Measurements from ENCODE around the gene SLC7A1. TPM values are rescaled to one million over a fixed set of nuclear protein-coding genes. Genes with fewer than 3 reads are reported as not detected.

SLC7A1 gene
- total RNA-seq, 1 donor from 2014 or later = 85.0 TPM

DNA sequence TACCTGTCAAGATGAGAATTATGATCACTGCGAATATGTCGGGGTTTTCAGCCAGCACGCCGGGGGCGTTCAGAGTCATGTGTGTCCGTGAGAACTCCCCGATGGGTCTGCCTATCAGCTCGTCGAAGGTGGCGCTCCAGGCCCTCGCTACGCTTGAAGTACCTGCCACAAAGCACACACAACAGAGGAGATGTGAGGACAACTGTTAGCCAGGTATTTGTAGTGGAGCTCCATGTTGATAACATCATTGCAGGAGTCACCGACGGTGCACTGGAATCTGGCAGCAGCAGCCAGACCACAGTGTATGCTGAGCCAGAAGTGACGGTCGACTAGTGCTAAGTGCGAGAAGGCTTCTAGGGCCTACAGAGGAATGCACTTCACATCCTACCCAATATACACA lies 62.7 kb downstream of the SLC7A1 start:
- intact Hi-C loops (cut with micrococcal nuclease) = no loop called here
- ChIA-PET POLR2A (no interaction called here), CTCF (interaction anchor here (1.7 kb wide), 1 partner anchor 24 kb away, joined by 4 read pairs; no protein-coding TSS in a partner anchor)
- Mint-ChIP-seq H3K27ac (no peak overlapping the region), H3K36me3 (ENCODE audit: low read depth) (peaks cover 85% of the 10 kb centered on the region), H3K4me1 (no peaks in the 10 kb centered on the region), H3K27me3 (no peaks in the 10 kb centered on the region), H3K4me3 (no peak overlapping the region), H3K9me3 (no peaks in the 10 kb centered on the region)
- TF ChIP-seq CTCF (IDR thresholded peaks at IDR 0.05) = no peak
- DNase-seq = no peak
- ATAC-seq (ENCODE audit: low read depth) = no peak

GRCh38 chr13:29532116-29532515 lies 63.4 kb downstream of the SLC7A1 start:
- intact Hi-C loops (cut with micrococcal nuclease) = no loop called here
- no peak overlapping the region for H3K4me3 Mint-ChIP-seq
- no peak for TF ChIP-seq CTCF (IDR thresholded peaks at IDR 0.05)
- no peak for DNase-seq
- H3K9me3 Mint-ChIP-seq = no peaks in the 10 kb centered on the region
- H3K27me3 Mint-ChIP-seq = no peaks in the 10 kb centered on the region
- ChIA-PET CTCF (interaction anchor here (1.7 kb wide), 1 partner anchor 23 kb away, joined by 4 read pairs; no protein-coding TSS in a partner anchor), POLR2A (no interaction called here)
- no peak overlapping the region for H3K27ac Mint-ChIP-seq
- no peaks in the 10 kb centered on the region for H3K4me1 Mint-ChIP-seq
- ATAC-seq (ENCODE audit: low read depth) = no peak
- peaks cover 86% of the 10 kb centered on the region for H3K36me3 Mint-ChIP-seq (ENCODE audit: low read depth)

GRCh38 chr13:29530901-29531300 lies 64.6 kb downstream of the SLC7A1 start:
- no peak overlapping the region for H3K27ac Mint-ChIP-seq

GRCh38 chr13:29529754-29530153 lies 65.7 kb downstream of the SLC7A1 start:
- no peaks in the 10 kb centered on the region for H3K9me3 Mint-ChIP-seq
- ATAC-seq (ENCODE audit: low read depth) (no peak), DNase-seq (no peak)
- intact Hi-C loops (cut with micrococcal nuclease) = no loop called here
- POLR2A ChIA-PET = no interaction called here
- no peak for TF ChIP-seq CTCF (IDR thresholded peaks at IDR 0.05)
- H3K4me3 Mint-ChIP-seq = no peak overlapping the region
- no peaks in the 10 kb centered on the region for H3K4me1 Mint-ChIP-seq
- CTCF ChIA-PET = interaction anchor here (1.0 kb wide), 1 partner anchor 22 kb away, joined by 4 read pairs; no protein-coding TSS in a partner anchor
- H3K27ac Mint-ChIP-seq = no peak overlapping the region
- peaks cover 86% of the 10 kb centered on the region for H3K36me3 Mint-ChIP-seq (ENCODE audit: low read depth)
- H3K27me3 Mint-ChIP-seq = no peaks in the 10 kb centered on the region

More at GRCh38 chr13:29530901-29531300, 64.6 kb downstream of the SLC7A1 start:
- H3K36me3 Mint-ChIP-seq (ENCODE audit: low read depth) = peaks cover 89% of the 10 kb centered on the region
- H3K4me1 Mint-ChIP-seq = no peaks in the 10 kb centered on the region
- no peak for TF ChIP-seq CTCF (IDR thresholded peaks at IDR 0.05)
- H3K4me3 Mint-ChIP-seq = no peak overlapping the region
- H3K9me3 Mint-ChIP-seq = no peaks in the 10 kb centered on the region
- H3K27me3 Mint-ChIP-seq = no peaks in the 10 kb centered on the region
- POLR2A ChIA-PET = no interaction called here
- intact Hi-C loops (cut with micrococcal nuclease) = no loop called here
- ATAC-seq (ENCODE audit: low read depth) (no peak), DNase-seq (no peak)
- CTCF ChIA-PET = interaction anchor here (0.8 to 1.7 kb wide), 2 partner anchors 9 to 22 kb away, joined by 3 to 4 read pairs; no protein-coding TSS in a partner anchor

DNA sequence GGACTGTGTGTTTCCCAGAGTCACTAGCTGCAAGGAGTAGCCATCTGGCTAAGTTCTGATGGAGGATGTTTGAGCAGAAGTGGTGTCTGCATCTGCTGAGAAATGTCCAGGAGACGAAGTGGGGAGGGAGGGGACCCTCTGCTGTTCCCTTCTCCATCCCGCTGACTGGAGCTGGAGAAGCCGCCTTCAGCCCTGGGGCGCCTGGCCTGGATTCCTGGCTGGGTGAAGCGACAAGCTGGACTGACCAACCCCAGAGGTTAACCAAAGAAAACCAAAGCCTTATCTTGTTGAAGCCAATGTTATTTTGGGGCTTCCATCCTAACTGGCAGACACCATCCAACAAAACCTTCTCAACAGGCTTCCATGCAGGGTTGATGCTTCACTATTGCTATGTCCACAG lies 67.6 kb downstream of the SLC7A1 start:
- H3K36me3 Mint-ChIP-seq (ENCODE audit: low read depth) = peaks cover 86% of the 10 kb centered on the region
- no peak for ATAC-seq (ENCODE audit: low read depth)
- H3K4me3 Mint-ChIP-seq = no peak overlapping the region
- no peaks in the 10 kb centered on the region for H3K4me1 Mint-ChIP-seq
- TF ChIP-seq CTCF (IDR thresholded peaks at IDR 0.05) = no peak
- no peaks in the 10 kb centered on the region for H3K27me3 Mint-ChIP-seq
- no peaks in the 10 kb centered on the region for H3K9me3 Mint-ChIP-seq
- POLR2A ChIA-PET = no interaction called here
- DNase-seq = no peak
- intact Hi-C loops (cut with micrococcal nuclease) = no loop called here
- H3K27ac Mint-ChIP-seq = no peak overlapping the region
- CTCF ChIA-PET = interaction anchor here (0.7 to 1.0 kb wide), 2 partner anchors 587 to 1204 kb away, joined by 3 read pairs; no protein-coding TSS in a partner anchor

Measured in activated B cell treated with CpG ODN at 0.5 μM for 24 hours (primary cell).